HG03439 (cell line): ENCODE data around the gene NEUROG1.

Source experiments
- ATAC-seq: cut with Tn5 transposase; IDR thresholded peaks from one replicate; pipeline ENCODE4 v1.9.1; 2021; ENCODE audit warnings: mild to moderate bottlenecking, moderate library complexity; ENCODE audit not compliant: unreplicated experiment

Gene NEUROG1

DNA sequence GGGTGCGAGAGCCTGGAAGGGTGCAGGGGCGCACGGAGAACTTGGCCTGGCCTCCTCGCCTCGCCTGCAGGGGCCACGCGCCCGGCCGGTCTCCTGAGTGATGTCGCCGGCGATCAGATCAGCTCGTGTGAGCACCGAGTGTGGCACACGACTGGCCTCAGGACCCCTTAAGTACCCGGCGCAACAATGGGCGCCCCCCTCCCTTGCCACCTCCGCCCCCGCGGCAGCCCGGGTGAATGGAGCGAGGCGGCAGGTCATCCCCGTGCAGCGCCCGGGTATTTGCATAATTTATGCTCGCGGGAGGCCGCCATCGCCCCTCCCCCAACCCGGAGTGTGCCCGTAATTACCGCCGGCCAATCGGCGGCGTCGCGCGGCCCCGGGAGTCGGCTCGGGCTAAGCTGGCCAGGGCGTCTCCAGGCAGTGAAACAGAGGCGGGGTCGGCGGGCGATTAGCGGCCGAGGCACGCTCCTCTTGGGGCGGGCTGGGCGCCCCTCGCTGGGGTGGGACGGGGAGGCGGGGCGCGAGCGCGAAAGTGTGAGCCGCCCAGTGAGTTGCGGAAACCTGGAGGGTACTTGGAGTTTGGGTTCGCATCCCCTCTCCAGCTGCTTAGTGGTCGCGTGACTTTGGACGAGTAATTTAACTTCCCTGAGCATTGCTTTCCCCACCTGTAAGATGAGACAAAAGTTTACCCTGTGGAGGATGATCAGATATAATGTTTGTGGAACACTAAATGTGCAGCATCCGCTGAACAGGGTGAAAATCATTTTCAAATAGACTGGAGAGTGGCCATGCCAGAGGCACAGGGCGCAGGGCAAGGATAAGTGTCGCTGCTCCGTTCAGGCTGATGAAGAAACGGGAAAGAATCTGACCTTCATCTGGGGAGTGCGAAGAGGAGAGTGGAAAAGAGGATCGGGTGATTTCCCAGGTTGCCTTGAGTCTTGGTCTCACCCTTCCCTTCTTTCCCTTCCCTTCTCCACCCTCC, at the start of gene NEUROG1:
NEUROG1 (minus strand) TSS at position 145 of the 982 bp plus-strand sequence. CDS start 274 bp downstream, outside the sequence.
- no peak for ATAC-seq

- ATAC-seq = no peak
Measured at GRCh38 chr5:135584918-135585317, 49.2 kb upstream of the NEUROG1 start.

- no peak for ATAC-seq
Measured at GRCh38 chr5:135584276-135584675, 48.5 kb upstream of the NEUROG1 start.

- ATAC-seq = no peak
Measured at GRCh38 chr5:135582099-135582781, 46.5 kb upstream of the NEUROG1 start.

DNA sequence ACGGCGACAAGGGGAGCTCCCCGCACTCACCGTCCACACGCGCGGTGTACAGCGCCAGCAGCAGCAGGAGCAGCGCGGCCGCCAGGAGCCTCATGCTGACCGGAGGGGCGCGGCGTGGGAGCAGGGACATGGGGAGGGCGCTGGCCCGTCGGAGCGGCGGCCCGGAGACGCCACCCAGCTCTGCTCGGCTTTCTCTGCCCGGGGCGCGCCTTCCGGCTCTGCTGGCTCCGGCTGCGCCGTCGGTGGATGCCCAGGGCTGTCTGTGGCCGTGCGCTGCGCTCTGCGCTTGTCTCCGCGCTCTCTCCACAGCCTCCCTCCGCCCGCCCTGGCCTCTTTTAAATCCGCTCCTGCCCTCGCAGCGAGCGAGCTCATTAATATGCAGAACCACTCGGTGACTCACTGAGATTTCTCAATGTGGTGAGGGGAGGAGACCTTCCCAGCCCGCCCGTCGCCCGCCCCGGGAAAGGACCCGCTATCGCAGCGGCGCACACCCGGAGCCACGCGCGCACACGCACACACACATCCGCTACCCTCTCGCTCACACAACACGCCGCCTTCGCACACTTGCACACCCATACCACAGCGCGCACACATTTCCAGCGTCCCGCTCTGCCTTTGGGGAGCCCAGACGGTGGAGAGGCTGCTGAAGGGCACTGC, 43.0 kb upstream of the NEUROG1 start, which contains the start of gene CXCL14:
CXCL14 (minus strand) TSS at position 307 of the 657 bp plus-strand sequence; CDS start at position 94, 213 bp downstream.
- no peak for ATAC-seq

DNA sequence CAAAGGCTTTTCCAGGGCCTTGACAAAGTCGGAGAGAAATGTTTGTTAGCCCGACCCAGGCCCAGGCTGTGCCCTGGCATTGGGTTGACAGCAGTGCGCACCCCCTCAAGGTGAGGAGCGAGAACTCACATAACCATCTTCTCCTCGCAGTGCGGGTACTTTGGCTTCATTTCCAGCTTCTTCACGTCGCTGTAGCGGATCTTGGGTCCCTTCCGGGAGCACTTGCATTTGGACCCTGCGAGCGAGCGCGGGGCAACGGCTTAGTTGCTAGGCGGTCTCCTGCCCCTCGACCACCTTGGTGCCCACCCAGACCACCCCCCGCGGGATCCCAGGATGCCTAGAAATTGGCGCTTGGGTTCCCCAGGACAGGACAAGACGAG, 42.5 kb upstream of the NEUROG1 start:
- no peak for ATAC-seq

GRCh38 chr5:135577421-135577820, 41.7 kb upstream of the NEUROG1 start:
- ATAC-seq = no peak

DNA sequence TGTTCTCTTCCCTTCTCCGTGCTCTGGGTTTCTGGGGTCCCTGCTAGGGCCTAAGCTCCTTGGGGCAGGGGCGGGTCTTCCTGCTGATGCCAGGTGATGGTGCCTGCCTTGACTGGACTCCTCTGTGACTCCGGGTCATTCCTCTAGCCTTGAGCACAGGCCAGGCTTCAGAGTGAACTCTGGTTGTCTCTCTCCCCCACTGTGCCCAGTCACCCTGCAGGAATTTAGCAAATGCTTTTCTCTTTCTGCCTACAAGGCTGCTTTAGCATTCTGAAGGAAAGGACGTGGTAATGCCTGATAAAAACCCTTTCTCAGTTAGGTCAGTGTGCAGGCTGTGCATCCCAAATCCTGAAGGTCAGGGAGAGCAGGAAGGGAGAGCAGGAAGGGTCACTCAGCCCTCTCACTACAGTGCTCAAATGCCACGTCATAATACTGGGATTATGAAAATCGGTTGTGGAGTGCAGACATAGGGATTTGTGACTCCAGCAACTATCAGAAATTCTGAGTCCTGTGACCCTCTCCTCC, 40.4 kb upstream of the NEUROG1 start:
- ATAC-seq = no peak

- ATAC-seq = no peak
Measured at GRCh38 chr5:135574493-135574892, 38.7 kb upstream of the NEUROG1 start.

- no peak for ATAC-seq
Measured at GRCh38 chr5:135571902-135572301, 36.1 kb upstream of the NEUROG1 start.

- no peak for ATAC-seq
Measured at GRCh38 chr5:135571066-135571609, 35.4 kb upstream of the NEUROG1 start.

DNA sequence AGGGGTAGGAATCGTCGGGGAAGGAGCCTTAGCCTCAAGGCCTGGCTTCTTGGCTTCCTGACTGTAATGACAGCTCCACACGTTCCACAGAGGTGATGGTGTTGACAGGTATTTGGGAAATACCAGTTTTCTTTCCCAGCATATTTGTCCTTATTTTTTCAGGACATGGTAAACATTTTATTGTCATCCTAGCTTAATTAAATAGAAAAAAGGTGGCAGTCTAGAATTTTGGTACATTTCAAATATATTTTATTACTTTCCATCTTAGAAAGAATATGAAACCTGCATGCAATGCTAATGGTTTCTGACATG, 34.6 kb upstream of the NEUROG1 start:
- no peak for ATAC-seq

DNA sequence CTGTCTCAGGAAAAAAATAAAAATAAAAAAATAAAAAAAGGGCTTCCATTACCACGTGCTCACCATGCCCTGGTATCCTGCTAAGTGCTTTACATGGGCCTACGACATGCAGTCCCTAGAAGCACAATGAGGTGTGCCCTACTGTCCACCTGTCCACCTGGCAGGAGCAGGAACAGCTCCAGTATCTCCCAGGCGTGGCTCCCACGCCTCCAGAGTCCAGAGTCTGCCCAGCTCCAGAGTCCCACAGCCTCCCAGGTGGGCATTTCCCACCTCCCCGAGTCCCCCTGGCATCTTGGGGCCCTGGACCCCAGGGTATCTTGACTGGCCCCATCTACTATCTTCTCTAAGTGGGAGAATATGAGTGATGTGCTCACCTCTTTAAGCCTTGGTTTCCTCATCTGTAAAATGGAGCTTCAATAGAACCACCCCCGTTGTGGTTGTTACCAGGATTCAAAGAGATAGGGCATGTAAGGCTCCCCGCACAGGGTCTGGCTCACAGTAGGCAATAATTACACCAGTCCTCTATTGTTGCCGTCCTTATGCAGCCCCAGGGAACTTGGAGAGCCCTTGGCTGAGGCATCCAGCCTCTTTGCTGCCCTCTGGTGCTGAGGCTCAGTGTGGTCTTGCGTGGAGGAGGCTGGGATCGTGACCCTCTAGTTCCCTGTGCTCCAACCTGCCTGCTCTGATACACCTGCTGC, 34.1 kb upstream of the NEUROG1 start:
- no peak for ATAC-seq

DNA sequence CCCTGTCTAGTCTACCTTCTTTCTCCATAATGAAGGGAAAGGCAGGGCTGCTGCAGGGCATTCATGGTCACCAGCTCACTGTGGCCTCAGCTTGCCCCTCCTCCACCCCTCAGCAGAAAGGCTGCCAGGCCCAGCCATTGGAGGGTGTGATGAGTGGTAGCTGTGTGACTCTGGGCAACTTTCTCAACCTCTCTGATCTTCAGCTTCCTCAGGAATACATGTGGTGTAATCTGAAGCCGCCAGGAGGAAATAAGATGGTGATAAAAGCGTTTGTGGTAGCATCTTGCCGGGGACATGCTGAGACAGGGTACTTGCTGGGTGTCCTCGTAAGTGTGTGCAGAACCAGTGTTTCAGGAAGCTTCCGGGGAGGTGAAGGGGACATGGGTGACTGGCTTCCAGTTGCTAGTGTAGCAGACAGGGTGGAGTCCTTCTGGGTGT, 33.2 kb upstream of the NEUROG1 start:
- no peak for ATAC-seq

DNA sequence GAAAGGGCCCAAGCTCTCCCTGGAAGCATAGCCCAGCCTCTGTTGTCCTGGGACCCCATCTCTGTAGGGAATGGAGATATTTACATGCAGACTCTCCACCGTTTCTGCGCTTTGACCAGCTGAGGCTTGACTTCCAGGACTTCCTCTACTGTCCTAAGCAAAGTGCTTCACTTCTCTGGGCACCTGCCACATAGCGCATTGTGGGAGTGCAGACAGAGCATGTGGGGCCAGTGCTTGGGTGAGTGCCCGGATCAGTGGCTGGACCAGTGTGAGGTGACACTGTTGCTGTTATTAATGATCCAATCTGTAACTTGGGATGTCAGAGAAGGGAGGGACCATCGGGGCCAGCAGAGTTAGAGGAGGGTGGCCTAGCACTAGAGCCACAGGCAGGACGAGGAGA, 32.5 kb upstream of the NEUROG1 start:
- no peak for ATAC-seq

DNA sequence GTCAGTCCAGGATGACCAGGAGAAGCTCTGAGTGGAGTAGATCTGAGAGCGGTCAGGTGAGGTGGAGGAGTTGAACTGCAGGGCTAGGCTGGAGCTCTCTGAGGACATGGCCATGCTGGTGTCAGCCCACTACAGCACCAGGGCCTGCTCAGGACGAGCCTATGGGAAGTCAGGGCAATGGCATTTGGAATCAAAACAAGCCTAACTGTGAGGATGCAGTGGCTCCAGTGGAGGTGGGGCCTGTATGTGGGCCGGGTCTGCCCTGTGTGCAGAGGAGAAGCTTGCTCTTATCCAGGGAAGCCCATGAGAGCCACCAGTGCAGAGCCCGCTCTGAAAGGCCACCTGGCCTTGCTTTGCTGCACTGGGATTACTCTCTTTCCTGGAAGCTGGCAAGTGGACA, 31.9 kb upstream of the NEUROG1 start:
- no peak for ATAC-seq

- ATAC-seq = no peak
Measured at GRCh38 chr5:135566422-135567400, 30.9 kb upstream of the NEUROG1 start.

DNA sequence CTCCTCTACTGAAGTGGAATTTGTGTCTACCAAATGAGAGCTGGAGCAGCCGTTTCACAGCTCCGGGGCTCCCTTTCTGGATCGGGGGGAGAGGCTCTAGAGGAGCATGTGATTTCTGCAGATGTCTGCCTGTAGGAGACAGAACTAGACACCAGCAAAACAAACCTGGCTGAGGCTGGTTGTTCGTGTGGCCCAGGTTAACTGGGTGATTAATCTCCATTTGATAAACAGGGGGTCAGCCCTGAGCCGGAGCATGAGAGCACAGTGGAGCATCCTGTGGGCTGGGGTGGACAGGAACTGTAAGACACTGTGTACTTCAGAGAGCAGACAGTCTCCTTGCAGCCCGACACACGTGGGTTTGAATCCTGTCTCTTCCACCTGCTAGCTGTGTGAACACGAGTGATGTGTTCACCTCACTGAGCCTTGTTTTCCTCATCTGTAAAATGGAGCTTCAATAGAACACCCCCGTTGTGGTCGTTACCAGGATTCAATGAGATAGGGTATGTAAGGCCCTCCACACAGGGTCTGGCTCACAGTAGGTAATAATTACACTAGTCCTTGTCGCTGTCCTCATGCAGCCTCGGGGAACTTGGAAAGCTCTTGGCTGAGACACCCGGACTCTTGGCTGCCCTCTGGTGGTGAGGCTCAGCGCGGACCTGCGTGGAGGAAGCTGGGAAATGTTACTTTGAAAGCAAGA, 30.1 kb upstream of the NEUROG1 start:
- ATAC-seq = no peak

- ATAC-seq = no peak
Measured at GRCh38 chr5:135565266-135565665, 29.5 kb upstream of the NEUROG1 start.
